HG03097 (cell line): ENCODE data around the gene ABHD12.
A peak's percentile ranks its signal among the peaks of the same experiment; 100 is the strongest.

Source experiments
- ATAC-seq: cut with Tn5 transposase; IDR thresholded peaks from one replicate; pipeline ENCODE4 v1.9.1; 2021; ENCODE audit not compliant: unreplicated experiment, low FRiP score

ABHD12 gene

DNA sequence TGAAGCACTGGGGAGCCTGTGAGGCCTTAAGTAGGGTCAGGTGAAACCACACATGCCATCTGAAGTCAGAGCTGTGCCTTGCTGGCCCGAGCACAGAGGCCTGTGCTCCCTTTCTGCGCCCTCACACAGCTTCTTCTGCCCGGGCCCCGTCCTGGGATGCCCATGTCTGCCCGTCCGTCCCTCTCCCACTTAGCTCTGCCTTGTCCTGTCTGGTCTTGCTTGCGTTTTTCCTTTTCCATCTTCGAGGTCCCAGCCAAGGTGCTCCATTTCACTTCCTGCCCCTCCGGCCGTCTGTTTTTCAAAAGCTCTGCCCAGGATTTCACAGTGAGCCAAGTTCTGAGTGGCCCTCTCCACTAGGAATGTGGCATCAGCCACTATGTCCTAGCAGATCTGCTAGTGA, 97.1 kb downstream of the ABHD12 start:
- no peak for ATAC-seq

DNA sequence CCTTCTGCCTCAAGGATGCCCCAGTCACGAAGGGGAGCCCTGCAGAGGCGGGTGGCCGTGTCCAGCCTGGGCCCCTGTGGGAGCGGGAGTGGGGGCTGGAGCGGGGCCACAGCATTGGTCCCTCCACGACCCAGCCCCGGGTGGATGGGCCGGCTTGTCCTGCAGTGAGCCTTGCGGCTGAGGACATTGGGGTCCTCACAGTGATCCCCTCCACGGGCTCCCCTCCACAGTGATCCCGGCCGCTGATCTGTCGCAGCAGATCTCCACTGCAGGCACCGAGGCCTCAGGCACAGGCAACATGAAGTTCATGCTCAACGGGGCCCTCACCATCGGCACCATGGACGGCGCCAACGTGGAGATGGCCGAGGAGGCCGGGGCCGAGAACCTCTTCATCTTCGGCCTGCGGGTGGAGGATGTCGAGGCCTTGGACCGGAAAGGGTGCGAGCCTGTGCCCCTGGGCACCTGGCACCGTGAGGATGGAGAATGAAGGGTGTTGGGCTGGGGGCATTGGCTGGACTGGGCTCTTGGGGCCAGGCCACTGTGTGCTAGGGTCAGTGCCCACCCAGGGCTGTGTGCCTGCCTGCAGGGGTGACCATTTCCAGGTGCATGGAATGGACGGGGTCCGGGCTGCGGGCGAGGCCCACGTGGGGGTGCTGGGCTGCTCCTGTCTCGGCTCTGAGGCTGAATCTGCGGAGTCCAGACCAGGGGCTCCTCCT, 98.3 kb downstream of the ABHD12 start:
- no peak for ATAC-seq

DNA sequence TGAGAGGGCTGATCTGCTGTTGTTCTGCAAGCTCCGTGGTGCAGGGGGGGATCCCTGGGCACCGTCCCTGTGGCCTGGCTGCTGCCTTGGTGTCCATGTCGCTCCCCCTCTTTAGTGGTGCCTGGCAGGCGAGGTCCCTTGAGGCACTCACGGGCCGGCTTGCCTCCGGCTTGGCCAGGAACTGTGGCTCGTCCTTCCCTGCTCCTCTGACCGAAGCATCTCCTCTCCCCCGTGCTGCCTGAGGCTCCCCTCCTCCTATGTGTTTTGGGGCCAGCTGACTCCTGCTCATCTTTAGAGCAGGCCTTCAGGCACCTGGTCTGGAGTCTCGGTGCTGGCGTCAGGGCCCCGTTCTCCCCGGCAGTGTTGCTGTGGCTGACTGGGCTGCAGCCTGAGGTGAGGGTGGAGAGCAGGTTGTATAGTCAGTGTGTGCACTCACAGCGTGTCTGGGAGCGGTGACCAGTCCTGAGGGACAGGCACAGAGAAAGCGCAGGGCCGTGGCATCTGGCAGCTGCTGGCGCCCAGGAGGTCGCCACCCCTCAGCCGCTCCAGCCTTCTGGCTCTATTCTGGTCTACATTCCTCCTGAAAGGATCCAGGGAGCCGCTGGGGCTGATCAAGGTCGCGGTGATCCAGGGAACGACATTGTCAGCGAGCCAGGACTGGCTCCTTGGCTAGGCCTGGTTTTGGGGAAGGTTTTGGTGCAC, 99.1 kb downstream of the ABHD12 start:
- ATAC-seq, result no peak

DNA sequence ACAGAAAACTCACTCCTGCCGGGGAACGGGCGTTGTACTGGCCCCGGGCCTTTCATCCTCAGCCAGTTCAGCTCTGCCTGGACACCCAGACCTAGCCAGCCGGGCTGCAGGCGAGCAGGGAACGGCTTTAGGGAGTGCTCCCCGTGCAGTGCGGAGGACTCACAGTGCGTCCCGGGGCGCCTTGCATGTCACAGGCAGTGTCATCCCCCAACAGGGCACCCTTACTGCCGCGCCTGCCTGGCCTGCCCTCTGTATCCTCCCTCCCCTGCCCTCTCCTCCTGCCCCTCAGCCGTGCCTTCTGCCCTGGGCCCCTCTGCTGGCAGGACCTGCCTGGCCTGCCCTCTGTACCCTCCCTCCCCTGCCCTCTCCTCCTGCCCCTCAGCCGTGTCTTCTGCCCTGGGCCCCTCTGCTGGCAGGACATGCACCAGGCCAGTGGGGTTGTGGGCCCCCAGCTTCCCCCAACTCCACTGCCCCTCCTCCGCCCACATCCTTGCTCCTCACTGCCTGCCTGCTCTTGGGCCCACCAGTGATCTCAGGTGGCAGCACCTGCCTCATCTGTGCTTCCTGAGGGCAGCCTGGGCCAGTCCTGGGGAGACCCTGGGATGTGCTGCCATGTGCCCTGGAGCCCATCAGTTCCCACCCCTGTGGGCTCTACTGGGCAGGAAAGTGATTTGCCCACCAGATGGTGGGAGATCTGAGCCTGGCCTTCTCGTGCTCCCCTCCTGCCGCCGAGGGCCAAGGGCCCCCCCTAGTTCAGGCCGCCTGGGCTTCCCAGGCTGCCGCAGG, 99.8 kb downstream of the ABHD12 start:
- ATAC-seq, result no peak

DNA sequence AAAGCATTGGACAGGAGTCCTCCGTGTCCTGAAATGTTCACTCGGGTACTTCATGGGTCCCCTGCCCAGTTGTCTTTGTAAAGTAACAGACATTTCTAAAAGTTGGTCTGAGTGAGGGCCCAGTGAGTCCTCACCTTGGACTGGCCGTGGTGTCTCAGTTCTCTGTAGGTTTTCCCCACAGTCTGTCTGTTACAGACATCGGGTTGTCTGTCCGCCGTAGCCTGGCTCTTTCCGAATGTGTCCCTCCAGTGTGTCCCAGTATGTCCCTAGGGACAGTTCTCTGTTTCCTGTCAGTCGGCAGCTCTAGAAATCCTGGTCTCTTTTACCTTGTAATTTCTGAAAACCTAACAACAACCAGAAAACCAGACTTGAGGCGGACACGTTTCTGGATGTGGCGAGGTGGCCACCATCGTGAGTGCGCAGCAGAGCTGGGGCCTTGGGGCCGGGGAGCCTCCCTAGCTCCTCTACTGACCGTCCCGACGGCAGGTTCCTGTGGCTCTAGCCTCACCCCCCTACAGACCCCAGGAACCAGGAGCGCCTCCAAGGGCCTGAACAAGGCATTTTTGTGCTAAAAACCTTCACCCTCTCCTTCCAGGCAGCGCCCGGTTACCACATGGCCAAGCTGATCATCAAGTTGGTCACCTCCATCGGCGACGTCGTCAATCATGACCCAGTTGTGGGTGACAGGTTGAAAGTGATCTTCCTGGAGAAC, 100.6 kb downstream of the ABHD12 start:
- no peak for ATAC-seq

DNA sequence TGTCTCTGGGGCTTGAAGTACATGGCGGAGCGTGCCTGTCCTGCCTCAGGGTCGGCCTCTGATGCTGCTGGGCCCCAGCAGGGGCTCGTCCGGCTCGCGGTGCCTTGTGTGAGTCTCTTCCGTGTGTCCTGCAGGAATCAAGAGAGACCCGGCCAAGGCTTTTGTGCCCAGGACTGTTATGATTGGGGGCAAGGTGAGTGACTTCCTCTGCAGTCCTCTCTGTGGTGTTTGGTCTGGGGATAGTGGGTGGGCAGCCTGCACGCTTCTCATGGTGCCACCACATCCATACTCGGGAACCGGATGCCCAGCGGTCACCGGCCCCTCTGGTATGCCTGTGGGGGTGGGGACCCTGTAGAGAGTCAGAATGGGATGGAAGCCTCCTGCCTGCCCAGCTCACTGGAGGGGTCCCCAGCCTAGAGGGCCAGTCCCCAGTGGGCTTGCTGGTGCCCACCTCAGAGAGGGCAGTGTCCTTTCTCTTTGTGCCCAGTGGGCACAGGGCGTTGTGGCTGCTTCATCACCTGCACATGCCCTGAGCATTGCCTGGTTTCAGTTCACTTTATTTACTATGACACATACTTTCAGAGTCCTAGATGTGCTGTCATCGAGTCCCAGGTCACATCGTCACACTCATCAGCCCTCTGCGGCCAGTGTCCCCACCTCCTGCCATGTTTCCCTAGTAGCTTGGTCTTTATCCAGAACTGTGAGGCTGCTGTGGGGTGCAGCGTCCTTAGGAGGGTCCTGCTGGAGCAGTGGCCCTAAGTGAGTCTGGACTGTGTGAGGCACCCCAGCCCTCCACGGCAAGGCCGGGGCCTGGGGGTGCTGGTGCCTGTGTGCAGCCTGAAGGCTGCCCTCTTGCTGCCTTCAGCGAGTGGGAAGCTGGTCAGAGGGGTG, 102.1 kb downstream of the ABHD12 start:
- peak; percentile 77 for ATAC-seq

DNA sequence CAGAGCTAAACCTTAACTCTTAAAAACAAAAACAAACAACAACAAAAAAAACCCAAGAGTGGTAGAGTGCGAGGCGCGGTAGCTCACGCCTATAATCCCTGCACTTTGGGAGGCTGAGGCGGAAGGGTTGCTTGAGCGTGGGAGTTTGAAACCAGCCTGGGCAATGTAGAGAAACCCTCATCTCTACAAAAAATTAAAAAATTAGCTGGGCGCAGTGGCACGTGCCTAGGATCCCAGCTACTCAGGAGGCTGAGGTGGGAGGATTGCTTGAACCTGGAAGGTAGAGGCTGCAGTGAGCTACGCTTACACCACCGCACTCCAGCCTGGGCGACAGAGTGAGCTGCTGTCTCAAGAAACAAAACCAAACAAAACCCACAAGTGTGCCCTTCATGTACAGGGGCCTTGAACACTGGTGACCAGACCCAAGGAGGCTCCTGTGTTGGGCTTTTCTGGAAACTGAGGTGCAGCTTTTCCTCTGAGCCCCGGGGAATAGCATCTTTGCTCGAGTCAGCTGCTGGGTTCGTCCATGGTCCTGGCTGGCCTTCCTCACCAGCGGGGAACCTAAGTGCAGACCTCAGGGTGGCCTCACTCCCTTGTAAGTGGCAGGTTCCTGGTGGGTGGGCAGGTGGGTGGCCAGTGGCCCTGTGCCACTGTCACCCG, 102.9 kb downstream of the ABHD12 start:
- no peak for ATAC-seq

DNA sequence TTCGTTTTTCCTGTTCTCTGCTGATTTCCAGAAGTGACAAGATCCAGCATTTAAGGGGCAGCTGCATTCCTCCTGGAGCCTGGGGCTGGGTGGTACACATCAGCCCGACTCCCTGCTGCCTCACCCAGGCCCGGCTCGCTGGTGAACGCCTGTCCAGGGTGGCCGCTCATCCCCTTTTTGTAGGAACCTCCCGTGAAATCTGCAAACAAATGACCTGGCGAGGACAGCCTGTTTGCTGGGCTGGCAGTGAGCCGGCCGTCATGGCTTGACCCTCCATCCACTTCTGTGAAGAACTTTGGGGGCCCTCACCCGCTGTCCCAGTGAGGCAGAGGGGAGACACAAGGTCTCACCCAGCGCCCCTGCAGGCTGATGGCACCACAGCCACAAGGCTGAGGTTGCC, 103.7 kb downstream of the ABHD12 start:
- no peak for ATAC-seq

DNA sequence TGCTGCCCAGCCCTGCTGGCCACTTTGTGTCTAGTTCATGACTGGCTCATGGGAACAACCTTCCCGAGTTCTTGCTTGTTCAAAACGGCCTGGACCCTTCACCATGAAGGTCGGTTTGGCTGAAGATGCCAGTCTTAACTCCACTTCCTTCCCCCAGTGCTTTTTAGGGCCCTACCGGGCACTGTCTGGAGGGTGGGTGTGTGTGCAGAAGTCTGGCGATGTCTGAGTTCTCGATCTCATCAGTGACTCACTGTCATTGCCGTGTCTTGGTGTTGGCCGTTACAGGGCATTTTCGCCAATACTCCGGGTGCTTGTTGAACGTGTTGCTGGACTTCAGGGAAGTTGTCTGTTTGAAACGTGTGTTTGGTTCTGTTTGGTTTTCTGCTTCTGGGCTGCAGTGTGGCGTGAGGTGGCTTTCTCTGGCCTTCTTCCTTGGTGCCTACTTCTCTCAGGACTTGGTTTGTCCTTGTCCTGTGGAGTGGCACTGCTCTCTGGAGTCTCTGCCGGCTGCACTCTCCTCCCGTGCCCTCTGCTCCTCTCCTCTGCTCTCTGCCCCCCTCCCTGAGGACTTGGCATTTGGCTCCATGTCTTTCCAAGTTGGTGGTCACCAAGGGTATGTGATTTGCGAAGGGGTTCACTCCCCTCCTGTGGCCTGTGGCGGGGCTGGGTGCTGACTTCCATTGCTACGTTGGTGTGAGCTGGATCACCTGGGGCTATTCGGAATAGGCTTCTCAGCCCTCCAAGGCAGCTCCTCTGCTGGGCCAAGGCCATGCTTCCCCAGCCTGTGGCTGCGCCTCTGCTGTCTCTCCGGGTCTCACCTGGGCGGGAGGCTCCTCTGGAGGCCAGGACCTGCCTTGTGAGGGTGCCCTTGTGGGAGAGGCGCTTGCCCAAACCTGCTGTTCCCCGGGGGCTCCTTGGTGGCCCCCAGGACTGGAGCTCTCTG, 104.5 kb downstream of the ABHD12 start:
- ATAC-seq, result no peak

DNA sequence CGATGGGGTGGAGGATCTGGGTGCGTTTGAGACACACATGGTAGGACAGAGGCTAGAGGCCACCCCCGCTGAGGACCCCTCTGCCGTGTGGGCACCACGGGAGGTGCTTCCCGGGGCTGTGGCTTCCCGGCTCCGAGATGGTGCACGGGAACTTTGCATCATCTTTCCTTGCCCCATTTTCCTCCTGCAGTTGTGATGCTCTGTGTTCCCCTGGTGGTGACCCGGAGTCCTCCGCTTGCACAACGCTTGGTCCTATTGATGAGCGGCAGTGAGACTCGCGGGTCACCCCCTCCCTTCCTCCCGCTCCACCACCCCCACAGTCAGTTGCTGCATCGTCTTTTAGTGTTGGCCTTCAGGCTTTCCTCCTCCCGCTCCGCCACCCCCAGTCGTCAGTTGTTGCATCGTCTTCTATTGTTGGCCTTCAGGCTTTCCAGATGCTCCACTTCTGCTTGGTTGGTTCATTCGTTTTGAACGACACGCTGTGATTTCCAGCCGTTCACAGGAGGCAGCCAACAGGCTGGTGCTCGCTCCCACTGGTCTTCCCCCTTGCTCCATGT, 105.5 kb downstream of the ABHD12 start:
- ATAC-seq, result no peak

DNA sequence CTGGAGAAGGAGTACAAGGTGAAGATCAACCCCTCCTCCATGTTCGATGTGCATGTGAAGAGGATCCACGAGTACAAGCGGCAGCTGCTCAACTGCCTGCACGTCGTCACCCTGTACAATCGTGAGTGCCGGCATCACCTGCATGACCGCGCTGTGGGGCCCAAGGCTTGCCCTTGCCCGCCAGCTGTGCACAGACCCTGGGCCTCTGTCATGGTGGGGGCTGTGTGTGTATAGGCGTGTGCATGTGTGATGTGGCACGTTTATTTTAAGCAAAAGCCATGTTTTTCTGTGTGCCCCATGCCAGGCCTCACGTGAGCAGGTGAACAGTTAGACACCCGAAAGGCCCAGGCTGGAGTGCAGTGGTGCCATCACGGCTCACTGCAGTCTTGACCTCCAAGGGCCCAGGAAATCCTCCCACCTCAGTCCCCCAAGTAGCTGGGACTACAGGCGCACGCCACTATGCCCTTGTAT, 106.5 kb downstream of the ABHD12 start:
- ATAC-seq, result no peak

DNA sequence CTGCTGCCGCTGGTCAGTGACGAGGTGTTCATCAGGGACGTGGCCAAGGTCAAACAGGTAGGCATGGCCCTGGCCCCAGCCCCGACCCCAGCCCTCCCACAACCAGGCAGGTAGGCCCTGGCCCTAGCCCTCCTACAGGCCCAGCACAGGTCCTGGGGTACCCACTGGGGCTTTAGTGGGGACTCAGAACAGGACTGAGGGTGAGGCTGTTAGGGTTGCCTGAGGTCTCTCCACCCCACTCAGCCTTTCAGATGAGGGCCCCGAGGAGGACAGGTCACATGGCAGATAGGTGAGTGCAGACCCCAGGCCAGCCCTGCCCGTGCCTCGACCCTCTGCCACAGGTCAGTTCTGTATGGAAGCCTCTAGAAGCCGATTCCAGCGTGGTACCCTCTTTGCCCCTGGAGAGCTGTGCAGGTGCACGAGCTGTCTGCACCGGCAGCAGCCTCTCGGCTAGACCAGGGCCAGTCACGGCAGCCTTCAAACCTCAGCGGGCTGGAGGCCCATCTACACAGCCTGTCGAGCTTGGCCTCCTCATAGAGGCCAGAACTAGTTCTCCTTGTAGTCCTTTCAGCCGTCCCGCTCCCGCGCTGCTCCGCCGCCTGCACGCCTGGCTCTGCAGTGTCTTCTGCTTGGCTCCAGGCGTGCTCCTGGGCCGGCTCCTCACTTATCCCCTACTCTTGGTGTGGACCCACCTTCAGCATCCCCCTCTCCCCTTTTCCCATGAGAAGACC, 107.2 kb downstream of the ABHD12 start:
- ATAC-seq, result no peak

DNA sequence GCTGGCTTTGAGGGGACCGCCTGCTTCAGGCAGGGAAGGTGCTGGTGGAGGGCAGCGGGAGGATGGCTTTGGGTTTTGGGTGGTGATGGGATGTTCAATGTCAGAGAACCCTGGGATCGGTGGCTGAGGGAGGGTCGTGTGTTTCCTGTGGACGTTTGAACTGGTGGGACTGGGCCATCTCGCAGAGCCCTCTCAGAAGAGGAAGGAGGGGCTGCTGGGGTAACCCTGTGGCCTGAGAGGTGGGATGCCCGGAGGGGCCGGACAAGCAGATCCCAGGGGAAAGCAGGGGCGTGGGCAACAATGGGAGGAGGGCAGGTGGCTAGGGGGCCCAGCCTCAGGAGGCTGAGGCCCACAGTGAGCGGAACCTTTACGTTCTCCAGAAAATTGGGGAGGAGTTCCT, 107.8 kb downstream of the ABHD12 start:
- no peak for ATAC-seq

DNA sequence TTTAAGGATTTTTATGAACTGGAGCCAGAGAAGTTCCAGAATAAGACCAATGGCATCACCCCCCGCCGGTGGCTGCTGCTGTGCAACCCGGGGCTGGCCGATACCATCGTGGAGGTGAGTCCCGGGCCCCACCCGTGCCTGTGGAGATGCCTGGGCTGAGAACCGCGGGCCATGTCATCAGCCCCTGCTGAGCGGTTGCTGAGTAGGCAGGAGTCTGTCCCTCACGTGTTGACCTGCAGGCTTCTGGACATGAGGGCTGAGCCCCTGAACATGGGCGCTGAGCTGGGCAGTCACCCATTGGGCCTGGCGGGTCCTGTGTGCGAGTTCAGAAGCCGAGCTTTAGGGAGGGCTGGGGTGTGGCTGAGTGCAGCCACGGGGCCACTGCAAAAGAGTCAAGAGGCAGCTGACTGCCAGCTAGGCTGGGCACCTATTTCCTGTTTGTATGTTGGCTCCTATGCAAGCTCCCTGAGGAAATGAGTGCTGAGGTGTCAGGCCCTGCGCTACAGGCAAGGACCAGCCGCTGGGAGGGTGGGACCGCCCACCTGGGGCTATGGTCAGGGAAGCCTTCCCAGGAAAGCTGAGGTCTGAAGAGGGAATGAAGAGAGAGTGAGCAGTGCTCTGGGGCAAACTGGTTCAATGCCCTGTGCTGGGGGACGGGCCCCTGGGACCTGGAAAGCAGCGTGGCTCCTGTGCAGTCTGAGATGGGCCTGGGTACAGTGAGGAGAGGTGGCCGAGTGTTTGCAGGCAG, 108.4 kb downstream of the ABHD12 start:
- no peak for ATAC-seq

DNA sequence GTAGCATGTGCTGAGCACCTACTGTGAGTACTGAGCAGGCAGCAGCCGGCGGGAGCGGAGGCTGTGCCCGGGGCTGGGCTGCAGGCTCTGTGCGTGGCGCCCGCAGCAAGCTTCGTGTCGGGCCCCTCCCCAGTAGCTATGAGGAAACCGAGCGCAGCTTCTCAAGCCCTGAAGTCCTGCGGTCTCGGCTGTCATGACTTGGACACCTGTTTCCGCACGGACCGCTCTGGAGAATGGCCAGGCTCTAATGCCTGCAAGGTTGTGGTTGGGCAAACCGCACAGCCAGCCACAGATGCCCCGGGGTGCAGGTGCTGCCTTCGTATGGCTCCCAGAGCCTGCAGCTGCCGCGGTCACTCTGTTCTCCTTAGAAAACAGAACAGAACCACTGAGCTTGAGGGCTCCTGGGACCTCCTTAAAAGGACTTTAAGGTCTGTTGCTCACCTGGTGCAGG, 109.1 kb downstream of the ABHD12 start:
- peak; percentile 65 for ATAC-seq
